Activated CD8-positive, alpha-beta T cell treated with anti-CD3 and anti-CD28 coated beads for 36 hours (primary cell): ENCODE data around the gene BFSP1. TPM values are rescaled to one million over a fixed set of nuclear protein-coding genes. Genes with fewer than 3 reads are reported as not detected.

Source experiments
- ATAC-seq: fragments of 200-7000 bp; cut with Tn5 transposase; one replicate; pipeline ENCODE4 v1.10.0; 2021; ENCODE audit warnings: mild to moderate bottlenecking, moderate library complexity
- CTCF ChIA-PET: fragments of 350-600 bp; sonication (Branson Sonifier 250); formaldehyde crosslinking; loops from one replicate; lab custom pipeline; 2021; ENCODE audit warnings: antibody characterized with exemption; lab: Charles Lee
- POLR2A ChIA-PET: fragments of 350-600 bp; sonication (Branson Sonifier 250); formaldehyde crosslinking; loops from one replicate; lab custom pipeline; 2021; ENCODE audit warnings: antibody characterized with exemption; lab: Charles Lee
- DNase-seq: peaks from one replicate; pipeline ENCODE4 v3.0.0-alpha.2; 2020
- H3K27ac Mint-ChIP-seq: one replicate; pipeline ENCODE4 v1.8.0; 2021; ENCODE audit warnings: mild to moderate bottlenecking, mixed read lengths
- H3K27me3 Mint-ChIP-seq: one replicate; pipeline ENCODE4 v1.8.0; 2021; ENCODE audit warnings: mixed read lengths
- H3K36me3 Mint-ChIP-seq: one replicate; pipeline ENCODE4 v1.8.0; 2021; ENCODE audit warnings: low read depth, mixed read lengths
- H3K4me1 Mint-ChIP-seq: one replicate; pipeline ENCODE4 v1.8.0; 2021; ENCODE audit warnings: low read depth, mixed read lengths
- H3K4me3 Mint-ChIP-seq: one replicate; pipeline ENCODE4 v1.8.0; 2021; ENCODE audit warnings: mild to moderate bottlenecking, moderate library complexity, mixed read lengths
- H3K9me3 Mint-ChIP-seq: one replicate; pipeline ENCODE4 v1.8.0; 2021; ENCODE audit warnings: mixed read lengths
- CTCF ChIP-seq: fragments of 200-600 bp; IDR thresholded peaks from one replicate; pipeline ENCODE4 v1.8.0; 2022; ENCODE audit warnings: antibody characterized with exemption, mild to moderate bottlenecking
- intact Hi-C: fragments of 100-400 bp; cut with micrococcal nuclease; formaldehyde crosslinking; loops from one replicate; pipeline ENCODE4 v1.10.0; 2022
- total RNA-seq, 2 experiments: library from RNA; stranded (reverse); gene quantifications; one replicate each; pipeline ENCODE4 v1.2.3, GENCODE V29; 2021

BFSP1 gene
- total RNA-seq, 2 experiments from 2014 or later = 0.18 TPM

- H3K27ac Mint-ChIP-seq = no peak overlapping the region
- TF ChIP-seq CTCF = no peak
- ChIA-PET CTCF (no interaction called here), POLR2A (no interaction called here)
- H3K36me3 Mint-ChIP-seq = no peaks in the 10 kb centered on the region
- H3K4me1 Mint-ChIP-seq = no peaks in the 10 kb centered on the region
- ATAC-seq (no peak), DNase-seq (no peak)
- H3K27me3 Mint-ChIP-seq = no peaks in the 10 kb centered on the region
- H3K4me3 Mint-ChIP-seq = no peak overlapping the region
- intact Hi-C loops = no loop called here
- H3K9me3 Mint-ChIP-seq = no peaks in the 10 kb centered on the region
Measured at GRCh38 chr20:17549131-17549530, 18.0 kb upstream of the BFSP1 start.

GRCh38 chr20:17545127-17545526, 13.9 kb upstream of the BFSP1 start:
- ATAC-seq = no peak
- CTCF ChIA-PET = no interaction called here
- POLR2A ChIA-PET = no interaction called here
- no peak for DNase-seq
- H3K4me3 Mint-ChIP-seq = no peak overlapping the region
- intact Hi-C loops = no loop called here
- no peaks in the 10 kb centered on the region for H3K4me1 Mint-ChIP-seq
- peaks cover 9% of the 10 kb centered on the region for H3K27me3 Mint-ChIP-seq
- H3K9me3 Mint-ChIP-seq = no peaks in the 10 kb centered on the region
- H3K36me3 Mint-ChIP-seq = no peaks in the 10 kb centered on the region
- TF ChIP-seq CTCF = no peak
- H3K27ac Mint-ChIP-seq = no peak overlapping the region

GRCh38 chr20:17543531-17544131, 12.5 kb upstream of the BFSP1 start:
- Mint-ChIP-seq H3K36me3 (no peaks in the 10 kb centered on the region), H3K4me1 (peaks cover 2% of the 10 kb centered on the region), H3K27me3 (peaks cover 12% of the 10 kb centered on the region), H3K9me3 (no peaks in the 10 kb centered on the region), H3K4me3 (no peak overlapping the region), H3K27ac (no peak overlapping the region)
- TF ChIP-seq CTCF = no peak
- ChIA-PET POLR2A (no interaction called here), CTCF (interaction anchor here (0.6 to 2.0 kb wide), 6 partner anchors 11 to 453 kb away, joined by 3 to 6 read pairs (median 3); no protein-coding TSS in a partner anchor)
- ATAC-seq (no peak), DNase-seq (no peak)
- intact Hi-C loops = no loop called here

- H3K27ac Mint-ChIP-seq = no peak overlapping the region
- ATAC-seq (no peak), DNase-seq (no peak)
- ChIA-PET POLR2A (no interaction called here), CTCF (interaction anchor here (0.6 to 2.0 kb wide), 6 partner anchors 10 to 453 kb away, joined by 3 to 6 read pairs (median 3); no protein-coding TSS in a partner anchor)
- intact Hi-C loops = no loop called here
- no peak overlapping the region for H3K4me3 Mint-ChIP-seq
- no peak for TF ChIP-seq CTCF
- H3K9me3 Mint-ChIP-seq = no peaks in the 10 kb centered on the region
- H3K27me3 Mint-ChIP-seq = peaks cover 15% of the 10 kb centered on the region
- peaks cover 5% of the 10 kb centered on the region for H3K4me1 Mint-ChIP-seq
- H3K36me3 Mint-ChIP-seq = no peaks in the 10 kb centered on the region
Measured at GRCh38 chr20:17542993-17543412, 11.8 kb upstream of the BFSP1 start.

- TF ChIP-seq CTCF = no peak
- intact Hi-C loops = no loop called here
- Mint-ChIP-seq H3K27ac (no peak overlapping the region), H3K9me3 (no peaks in the 10 kb centered on the region), H3K27me3 (peaks cover 18% of the 10 kb centered on the region), H3K4me3 (no peak overlapping the region), H3K4me1 (peaks cover 5% of the 10 kb centered on the region), H3K36me3 (no peaks in the 10 kb centered on the region)
- CTCF ChIA-PET = interaction anchor here (1.7 kb wide), 2 partner anchors 57 to 68 kb away, joined by 3 to 4 read pairs; no protein-coding TSS in a partner anchor
- POLR2A ChIA-PET = no interaction called here
- ATAC-seq (no peak), DNase-seq (no peak)
Measured at GRCh38 chr20:17542481-17542880, 11.3 kb upstream of the BFSP1 start.
